ENCODE data around the gene SLC9C2. TPM values are rescaled to one million over a fixed set of nuclear protein-coding genes. Genes with fewer than 3 reads are reported as not detected.
"Not testable (repeated sequence)": the region's sequence is repeated elsewhere in the genome, so short reads cannot be mapped to it uniquely, and the experiment has no call there.

SLC9C2 gene
- total RNA-seq, 4 donors from 2014 or later, result 0.21 TPM; not detected in 3

DNA sequence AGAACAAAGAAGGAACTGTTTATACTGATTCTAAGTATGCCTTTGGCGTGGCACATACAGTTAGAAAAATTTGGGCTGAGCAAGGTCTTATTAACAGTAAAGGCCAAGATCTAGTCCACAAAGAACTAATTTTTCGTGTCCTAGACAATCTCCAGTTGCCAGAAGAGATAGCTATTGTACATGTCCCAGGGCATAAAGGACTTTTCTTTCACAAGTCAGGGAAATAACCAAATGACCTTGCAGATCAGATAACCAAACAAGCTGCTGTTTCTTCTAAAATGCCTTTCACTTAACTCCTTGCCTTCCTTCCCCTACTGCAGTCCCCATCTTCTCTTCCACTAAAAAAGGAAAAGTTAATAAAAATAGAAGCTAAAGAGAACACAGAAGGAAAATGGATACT lies 36.2 kb upstream of the SLC9C2 start:
- no peak for DNase-seq (ENCODE audit: low spot score in 2 of 2)
- Histone ChIP-seq H3K27me3 (no peaks in the 10 kb centered on the region), H3K36me3 (no peaks in the 10 kb centered on the region), H3K9me3 (peaks cover 0 to 7% (median 0%) of the 10 kb centered on the region in 4 donors), H3K4me1 (no peaks in the 10 kb centered on the region), H3K27ac (no peak overlapping the region), H3K4me3 (no peak overlapping the region)
- WGBS, 2 donors, result 42 to 43% methylated on average over 2 of the region's 2 CpGs
- TF ChIP-seq CTCF (IDR thresholded peaks at IDR 0.05) (no peak), POLR2A (IDR thresholded peaks at IDR 0.05) (no peak), EP300 (IDR thresholded peaks at IDR 0.05) (no peak)

GRCh38 chr1:173638043-173639021 lies 35.5 kb upstream of the SLC9C2 start:
- WGBS, 2 donors, result 71 to 80% methylated on average over 12 of the region's 12 CpGs
- no peaks in the 10 kb centered on the region for H3K27me3 ChIP-seq

GRCh38 chr1:173637236-173638042 lies 34.6 kb upstream of the SLC9C2 start:
- not testable (repeated sequence) for H3K27ac ChIP-seq; DNase-seq (ENCODE audit: low spot score in 2 of 2); H3K4me3 ChIP-seq; H3K36me3 ChIP-seq; H3K27me3 ChIP-seq; H3K4me1 ChIP-seq; H3K9me3 ChIP-seq
- WGBS, 2 donors, result 87 to 88% methylated on average over 6 of the region's 6 CpGs

More at GRCh38 chr1:173638043-173639021, 35.5 kb upstream of the SLC9C2 start:
- TF ChIP-seq EP300 (IDR thresholded peaks at IDR 0.05) (no peak), POLR2A (IDR thresholded peaks at IDR 0.05) (no peak), CTCF (IDR thresholded peaks at IDR 0.05) (no peak)
- H3K9me3 ChIP-seq, result peaks cover 0 to 7% (median 0%) of the 10 kb centered on the region in 4 donors
- H3K4me1 ChIP-seq, result no peaks in the 10 kb centered on the region
- no peak overlapping the region for H3K4me3 ChIP-seq
- DNase-seq (ENCODE audit: low spot score in 2 of 2), result no peak
- H3K27ac ChIP-seq, result no peak overlapping the region
- H3K36me3 ChIP-seq, result no peaks in the 10 kb centered on the region

- TF ChIP-seq CTCF (IDR thresholded peaks at IDR 0.05) (no peak), EP300 (IDR thresholded peaks at IDR 0.05) (no peak), POLR2A (IDR thresholded peaks at IDR 0.05) (no peak)
- no peak for DNase-seq (ENCODE audit: low spot score in 2 of 2)
- no peaks in the 10 kb centered on the region for H3K36me3 ChIP-seq
- 76 to 91% methylated on average over 1 of the region's 1 CpG for WGBS, 2 donors
- peaks cover 0 to 7% (median 0%) of the 10 kb centered on the region in 4 donors for H3K9me3 ChIP-seq
- no peaks in the 10 kb centered on the region for H3K27me3 ChIP-seq
- H3K27ac ChIP-seq, result no peak within 1 kb of the TSS
- no peaks in the 10 kb centered on the region for H3K4me1 ChIP-seq
- H3K4me3 ChIP-seq, result no peak within 1 kb of the TSS
Measured at GRCh38 chr1:173635116-173635515, 32.2 kb upstream of the SLC9C2 start, which contains the start of gene TEX50. Gene TEX50 (plus strand): TSS chr1:173635338. CDS start chr1:173635522, 184 bp downstream.

DNA sequence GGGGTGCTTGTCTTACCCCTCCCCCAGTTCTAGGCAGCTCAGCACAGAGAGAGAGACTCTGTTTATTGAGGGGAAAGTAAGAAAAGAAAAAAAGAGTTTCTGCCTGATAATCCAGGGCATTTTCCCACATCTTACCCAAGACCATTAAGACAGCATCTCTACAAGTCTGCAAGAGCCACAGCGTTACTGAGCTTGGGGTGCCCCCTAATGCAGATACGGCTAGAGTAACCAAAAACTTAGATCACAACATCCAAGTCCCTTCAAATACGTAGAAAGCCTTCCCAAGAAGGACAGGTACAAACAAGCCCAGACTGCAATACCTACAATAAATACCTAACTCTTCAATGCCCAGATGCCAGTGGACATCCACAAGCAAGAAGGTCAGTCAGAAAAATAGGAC lies 26.0 kb upstream of the SLC9C2 start:
- Histone ChIP-seq H3K27me3 (no peaks in the 10 kb centered on the region), H3K4me3 (no peak overlapping the region), H3K27ac (no peak overlapping the region), H3K4me1 (no peaks in the 10 kb centered on the region), H3K9me3 (no peaks in the 10 kb centered on the region), H3K36me3 (no peaks in the 10 kb centered on the region)
- DNase-seq (ENCODE audit: low spot score in 2 of 2), result no peak
- TF ChIP-seq EP300 (IDR thresholded peaks at IDR 0.05), result no peak
- no peak for TF ChIP-seq POLR2A (IDR thresholded peaks at IDR 0.05)
- TF ChIP-seq CTCF (IDR thresholded peaks at IDR 0.05), result no peak
- 89 to 90% methylated on average over 3 of the region's 3 CpGs for WGBS, 2 donors
